HUDEP-2 (cell line): Measurements from ENCODE around the gene FOXL1.
"Not testable (repeated sequence)": the region's sequence is repeated elsewhere in the genome, so short reads cannot be mapped to it uniquely, and the experiment has no call there.

Experiments used
- DNase-seq, 76 experiments: peaks; one replicate each; lab custom pipeline; 2025; ENCODE audit not compliant: unreplicated experiment in 76 of 76; lab: John Stamatoyannopoulos, UW

FOXL1 gene

DNA sequence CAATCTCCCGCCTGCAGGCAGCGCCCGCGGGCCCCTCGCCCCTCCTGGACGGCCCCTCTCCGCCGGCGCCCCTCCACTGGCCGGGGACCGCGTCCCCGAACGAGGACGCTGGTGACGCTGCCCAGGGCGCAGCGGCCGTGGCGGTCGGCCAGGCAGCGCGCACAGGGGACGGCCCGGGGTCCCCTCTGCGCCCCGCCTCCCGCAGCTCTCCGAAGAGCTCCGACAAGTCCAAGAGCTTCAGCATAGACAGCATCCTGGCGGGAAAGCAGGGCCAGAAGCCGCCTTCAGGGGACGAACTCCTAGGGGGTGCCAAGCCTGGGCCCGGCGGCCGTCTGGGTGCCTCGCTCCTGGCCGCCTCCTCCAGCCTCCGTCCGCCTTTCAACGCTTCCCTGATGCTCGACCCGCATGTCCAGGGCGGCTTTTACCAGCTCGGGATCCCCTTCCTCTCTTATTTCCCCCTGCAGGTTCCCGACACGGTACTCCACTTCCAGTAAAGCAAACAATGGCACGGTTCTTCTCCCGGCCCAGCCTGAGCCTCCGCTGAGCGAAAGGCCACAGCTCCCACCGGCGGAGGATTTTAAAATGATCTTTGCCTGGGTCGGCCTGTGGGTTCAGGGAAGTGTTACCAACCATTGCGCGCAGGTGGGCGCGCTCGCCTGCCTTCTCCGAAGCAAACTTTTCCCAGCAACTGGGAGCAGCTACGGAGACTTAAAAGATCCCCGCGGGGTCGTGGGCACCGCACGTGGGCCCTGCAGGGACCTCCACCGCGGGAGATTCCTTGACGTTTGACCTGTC is 1.1 kb downstream of the FOXL1 start:
- DNase-seq, result no peak

GRCh38 chr16:86580063-86580790 is 1.9 kb downstream of the FOXL1 start:
- DNase-seq, result no peak

- DNase-seq, result no peak
Measured at GRCh38 chr16:86580791-86581170, 2.4 kb downstream of the FOXL1 start.

DNA sequence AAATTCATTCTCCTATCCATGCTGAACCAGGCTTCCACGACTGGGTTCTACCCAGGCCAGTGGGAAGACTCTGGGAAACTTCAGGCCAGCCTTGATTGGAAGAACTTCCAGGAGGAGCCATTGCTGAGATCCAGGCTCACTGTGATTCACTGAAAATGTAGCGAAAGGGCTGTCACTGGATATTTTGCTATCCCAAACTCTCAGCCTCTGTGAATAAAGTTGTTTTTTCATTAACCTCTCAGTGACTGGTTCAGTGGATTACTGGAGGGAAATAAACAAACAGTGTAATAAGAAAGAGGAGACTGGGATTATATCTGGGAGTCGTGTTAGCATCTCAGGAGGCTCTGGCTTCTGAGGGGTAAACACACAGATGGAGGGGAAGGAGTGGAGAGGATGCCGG is 3.1 kb downstream of the FOXL1 start:
- DNase-seq, result no peak

- DNase-seq, result no peak
Measured at GRCh38 chr16:86584071-86584685, 5.8 kb downstream of the FOXL1 start.

DNA sequence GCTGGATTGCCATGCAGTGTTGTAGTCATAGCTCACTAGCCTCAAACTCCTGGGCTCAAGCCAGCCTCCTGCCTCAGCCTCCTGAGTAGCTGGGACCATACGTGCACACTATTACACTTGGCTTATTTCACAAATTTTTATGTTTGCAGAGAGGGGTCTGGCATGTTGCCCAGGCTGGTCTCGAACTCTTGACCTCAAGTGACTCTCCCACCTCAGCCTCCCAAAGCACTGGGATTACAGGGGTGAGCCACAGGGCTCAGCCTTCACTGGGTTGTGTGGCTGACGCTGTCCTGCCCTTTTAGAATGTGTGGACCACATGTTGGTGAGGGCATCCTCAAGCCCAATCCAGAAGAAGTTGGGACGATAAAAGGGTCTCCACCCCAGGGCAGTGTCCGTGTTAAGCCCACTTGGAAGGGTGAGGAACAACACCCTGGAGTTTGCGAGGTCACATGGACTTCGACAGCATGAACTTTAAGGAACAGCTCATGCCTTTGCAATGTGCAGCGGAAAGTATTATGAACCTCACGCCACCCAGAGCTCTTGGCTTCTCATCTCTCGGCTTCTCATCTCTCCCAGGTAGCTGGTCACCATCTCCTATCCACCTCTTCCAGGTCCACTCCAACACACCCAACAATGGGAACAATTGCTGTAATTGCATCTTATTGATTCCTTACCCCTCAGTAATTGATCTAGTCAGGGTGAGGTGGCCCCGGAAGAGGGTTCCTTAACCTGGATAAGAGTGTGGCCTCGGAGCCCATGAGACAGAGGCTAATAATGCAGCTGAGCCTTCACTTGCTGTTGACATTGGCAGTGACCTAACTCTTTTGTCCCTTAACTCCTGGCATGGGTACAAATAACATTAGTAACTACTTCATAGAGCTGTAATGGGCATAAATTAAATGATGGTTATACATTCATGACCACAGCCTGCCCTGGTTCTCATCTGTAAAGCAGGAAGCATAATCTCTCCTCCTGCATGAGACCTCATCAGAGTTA is 6.7 kb downstream of the FOXL1 start:
- no peak for DNase-seq

GRCh38 chr16:86585821-86586611 is 7.7 kb downstream of the FOXL1 start:
- DNase-seq, result no peak

- no peak for DNase-seq
Measured at GRCh38 chr16:86587487-86587886, 9.1 kb downstream of the FOXL1 start.

- DNase-seq, result not testable (repeated sequence)
Measured at GRCh38 chr16:86587955-86588354, 9.6 kb downstream of the FOXL1 start.

DNA sequence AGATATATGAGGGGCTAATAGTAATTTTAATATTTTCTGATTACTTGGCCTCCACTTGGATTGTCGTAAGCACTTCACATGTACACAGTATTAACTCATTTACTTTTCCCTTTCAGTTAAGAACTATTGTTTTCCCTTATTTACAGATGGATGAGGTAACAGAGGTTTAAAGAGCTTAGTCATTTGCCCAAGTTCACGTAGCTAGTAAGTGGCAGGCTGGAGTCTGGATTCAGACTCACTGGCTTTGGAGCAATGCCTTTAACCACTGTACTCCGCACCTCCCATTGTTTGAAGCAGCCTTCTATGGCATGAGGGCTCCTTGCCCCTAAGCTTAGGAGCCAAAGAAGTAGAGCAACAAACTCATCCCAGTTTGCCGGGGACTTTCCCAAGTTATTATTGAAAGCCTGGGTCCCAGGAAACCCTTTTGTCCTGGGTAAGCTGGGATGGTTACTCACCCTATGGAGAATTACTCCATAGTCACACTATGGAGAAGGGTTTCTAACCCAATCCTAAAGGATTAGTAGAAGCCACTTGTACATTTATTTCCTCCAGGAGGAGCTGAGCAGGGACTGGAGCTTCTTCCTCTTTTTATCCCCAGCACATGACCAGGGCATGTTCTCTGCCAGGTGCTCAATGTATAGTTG is 12.3 kb downstream of the FOXL1 start:
- DNase-seq, result no peak

DNA sequence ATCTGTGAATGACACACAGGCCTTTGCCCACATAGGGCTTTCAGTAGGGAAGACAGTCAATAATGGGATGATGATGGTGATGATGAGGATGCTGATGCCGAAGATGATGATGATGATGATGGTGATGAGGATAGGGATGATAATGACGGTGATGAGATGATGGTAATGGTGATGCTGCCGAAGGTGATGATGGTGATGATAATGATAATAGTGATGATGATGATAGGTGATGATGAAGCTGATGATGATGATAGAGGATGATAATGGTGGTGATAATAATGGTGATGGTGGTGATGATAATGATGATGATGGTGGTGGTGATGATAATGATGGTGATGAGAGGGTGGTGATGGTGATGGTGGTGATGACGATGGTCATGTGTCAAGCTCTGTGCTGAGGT is 12.9 kb downstream of the FOXL1 start:
- DNase-seq, result no peak

GRCh38 chr16:86593913-86594620 is 15.7 kb downstream of the FOXL1 start:
- DNase-seq, result no peak

DNA sequence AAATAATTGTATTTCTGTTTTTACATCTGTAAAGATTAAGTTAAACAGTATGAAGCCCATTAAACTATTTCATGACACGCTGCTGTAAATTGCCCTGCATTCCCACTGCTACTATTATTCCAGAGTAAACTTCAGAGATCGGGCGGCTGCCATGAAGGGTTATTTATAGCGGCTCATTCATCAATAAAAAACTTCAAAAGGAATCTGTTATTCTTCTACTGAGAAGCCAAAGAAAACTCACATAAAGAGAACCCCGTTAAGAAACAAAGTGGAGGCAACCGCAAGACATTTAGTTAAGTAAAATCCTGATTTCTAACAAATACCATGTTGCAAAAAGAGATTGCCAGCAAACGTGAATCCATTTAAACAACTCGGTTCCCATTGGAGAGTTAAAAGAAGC is 16.4 kb downstream of the FOXL1 start:
- DNase-seq, result no peak

GRCh38 chr16:86595983-86596605 is 17.7 kb downstream of the FOXL1 start:
- no peak for DNase-seq

GRCh38 chr16:86597126-86597879 is 19.0 kb downstream of the FOXL1 start:
- DNase-seq, result no peak

DNA sequence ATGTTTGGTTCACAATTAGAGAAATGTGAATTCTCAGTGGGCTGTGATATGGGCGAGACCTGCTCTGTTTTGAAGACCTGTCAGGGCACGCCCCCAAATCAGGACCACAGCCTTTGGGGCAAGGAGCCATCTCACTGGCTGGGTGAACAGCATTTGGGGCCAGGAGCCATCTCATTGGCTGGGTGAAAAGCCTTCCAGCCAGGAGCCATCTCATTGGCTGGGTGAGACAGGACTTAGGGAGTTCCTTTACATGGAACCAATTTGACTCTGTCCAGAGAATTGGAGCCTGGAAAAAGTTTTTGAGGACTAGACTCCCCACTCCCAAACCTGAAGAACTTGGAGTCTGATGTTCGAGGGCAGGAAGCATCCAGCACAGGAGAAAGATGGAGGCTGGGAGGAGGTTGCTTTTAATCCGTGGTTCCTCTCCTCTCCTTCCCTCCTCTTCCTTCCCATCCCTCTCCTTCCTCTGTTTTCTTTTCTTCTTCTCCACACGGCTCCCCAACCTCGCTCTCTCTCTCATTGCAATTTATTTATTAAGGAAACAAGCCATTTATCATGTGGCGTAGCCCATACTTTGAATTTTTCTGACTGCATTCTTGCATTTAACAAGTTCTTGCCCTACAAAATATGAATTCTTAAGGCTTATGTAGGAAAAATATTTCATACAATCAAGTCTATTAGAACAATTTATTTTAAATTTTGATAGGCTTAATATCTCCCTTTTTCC is 19.7 kb downstream of the FOXL1 start:
- DNase-seq, result no peak
